H1 (cell line): Measurements from ENCODE around the gene MECR. TPM values are rescaled to one million over a fixed set of nuclear protein-coding genes. Genes with fewer than 3 reads are reported as not detected.

Experiments
- CBX8 ChIP-seq: fragments of 300-800, 300-1000 bp; sonication (generic); IDR thresholded peaks from 2 replicates; pipeline ENCODE4 v1.7.1; 2016; ENCODE audit warnings: low read depth, low read length, borderline replicate concordance
- CEBPB ChIP-seq: IDR thresholded peaks from 2 replicates; pipeline ENCODE4 v1.6.1; 2012; ENCODE audit warnings: low read depth, low read length
- NANOG ChIP-seq: IDR thresholded peaks from 2 replicates; pipeline ENCODE4 v1.6.1; 2011; ENCODE audit warnings: low read length, low read depth, mild to moderate bottlenecking, inconsistent platforms; ENCODE audit not compliant: insufficient read depth, poor library complexity, severe bottlenecking
- TAF7 ChIP-seq: optimal IDR thresholded peaks from 2 replicates; pipeline ENCODE3; 2011; ENCODE audit warnings: low read depth, mild to moderate bottlenecking, inconsistent platforms, low read length, moderate library complexity, borderline replicate concordance
- YY1 ChIP-seq: IDR thresholded peaks from 2 replicates; pipeline ENCODE4 v1.6.1; 2011; ENCODE audit warnings: low read depth, mild to moderate bottlenecking, low read length
- polyA plus RNA-seq, 7 experiments: library from polyadenylated mRNA; depleted of rRNA in 3 of 7; stranded (reverse) in 5 of 7; unstranded in 2 of 7; fragments of >200 nt in 5 of 7; fragments of 200-250 nt in 2 of 7; gene quantifications; 1 replicate in 5 of 7; 2 replicates in 1 of 7; 4 replicates in 1 of 7; pipeline versions ENCODE4 v1.2.1 to v1.2.3, GENCODE V29; 2011 to 2013; ENCODE audit warnings: missing spikeins in 2 of 7, mixed read lengths in 2 of 7
- total RNA-seq: library from RNA; stranded (reverse); fragmentation: NEBNext Ultra II Directional; extraction: Animal tissue kit (Norgen Biotek cat#: 25700); gene quantifications from 2 replicates; pipeline ENCODE4 v1.2.1, GENCODE V29; 2021

MECR gene
- total and polyA plus RNA-seq, 2 of the 8 experiments (the other 6 are each of a cell fraction or from before 2014, with no cell fraction given) = 24.2 to 24.4 TPM

GRCh38 chr1:29186252-29186651, 44.5 kb downstream of the MECR start (continued):
- TF ChIP-seq TAF7 (no peak), NANOG (no peak), CEBPB (no peak), YY1 (no peak), CBX8 (no peak)
